Measurements from ENCODE around the gene ADGRB3. TPM values are rescaled to one million over a fixed set of nuclear protein-coding genes. Genes with fewer than 3 reads are reported as not detected.
"Not testable (repeated sequence)": the region's sequence is repeated elsewhere in the genome, so short reads cannot be mapped to it uniquely, and the experiment has no call there.

ADGRB3 gene
- total and polyA plus RNA-seq, 7 donors, result 0.10 to 0.39 (median 0.21) TPM; not detected in 1

GRCh38 chr6:68901044-68901443 lies 266.0 kb downstream of the ADGRB3 start:
- intact Hi-C loops (cut with DNase I), result no loop called here
- H3K9me3 ChIP-seq, result no peaks in the 10 kb centered on the region
- no peak for DNase-seq
- no peak for TF ChIP-seq CTCF (IDR thresholded peaks at IDR 0.05)
- WGBS, 3 donors, result 92 to 95% (median 92%) methylated on average over 1 of the region's 1 CpG
- no peak overlapping the region for H3K27ac ChIP-seq
- no peak for ATAC-seq
- no peaks in the 10 kb centered on the region for H3K27me3 ChIP-seq (ENCODE audit: insufficient read depth in 3 of 3, low read length in 2 of 3)
- H3K4me3 ChIP-seq, result no peak overlapping the region
- H3K36me3 ChIP-seq (ENCODE audit: insufficient read depth in 1 of 2, low read depth in 1 of 2), result no peaks in the 10 kb centered on the region
- no peaks in the 10 kb centered on the region for H3K4me1 ChIP-seq

GRCh38 chr6:68911334-68911733 lies 276.3 kb downstream of the ADGRB3 start:
- DNase-seq (no peak), ATAC-seq (no peak)
- Histone ChIP-seq H3K4me3 (no peak overlapping the region), H3K9me3 (no peaks in the 10 kb centered on the region), H3K27ac (no peak overlapping the region), H3K4me1 (no peaks in the 10 kb centered on the region), H3K27me3 (ENCODE audit: insufficient read depth in 3 of 3, low read length in 2 of 3) (no peaks in the 10 kb centered on the region), H3K36me3 (ENCODE audit: insufficient read depth in 1 of 2, low read depth in 1 of 2) (no peaks in the 10 kb centered on the region)
- TF ChIP-seq CTCF (IDR thresholded peaks at IDR 0.05), result no peak
- intact Hi-C loops (cut with DNase I), result no loop called here
- 79 to 88% (median 86%) methylated on average over 3 of the region's 3 CpGs for WGBS, 3 donors

GRCh38 chr6:68911811-68912210 lies 276.7 kb downstream of the ADGRB3 start:
- H3K4me1 ChIP-seq, result no peaks in the 10 kb centered on the region
- no peak overlapping the region for H3K27ac ChIP-seq
- DNase-seq (no peak), ATAC-seq (no peak)
- no peak overlapping the region for H3K4me3 ChIP-seq
- H3K27me3 ChIP-seq (ENCODE audit: insufficient read depth in 3 of 3, low read length in 2 of 3), result no peaks in the 10 kb centered on the region
- intact Hi-C loops (cut with DNase I), result no loop called here
- H3K36me3 ChIP-seq (ENCODE audit: insufficient read depth in 1 of 2, low read depth in 1 of 2), result no peaks in the 10 kb centered on the region
- no peak for TF ChIP-seq CTCF (IDR thresholded peaks at IDR 0.05)
- no peaks in the 10 kb centered on the region for H3K9me3 ChIP-seq

GRCh38 chr6:68912805-68913204 lies 277.7 kb downstream of the ADGRB3 start:
- H3K27ac ChIP-seq; H3K36me3 ChIP-seq (ENCODE audit: insufficient read depth in 1 of 2, low read depth in 1 of 2); intact Hi-C loops (cut with DNase I); DNase-seq; ATAC-seq; H3K9me3 ChIP-seq; H3K4me3 ChIP-seq; H3K27me3 ChIP-seq (ENCODE audit: insufficient read depth in 3 of 3, low read length in 2 of 3); H3K4me1 ChIP-seq: not testable (repeated sequence)
- 96 to 97% (median 96%) methylated on average over 9 of the region's 9 CpGs for WGBS, 3 donors

GRCh38 chr6:68915586-68915985 lies 280.5 kb downstream of the ADGRB3 start:
- no peaks in the 10 kb centered on the region for H3K9me3 ChIP-seq
- 31 to 41% (median 36%) methylated on average over 2 of the region's 2 CpGs for whole genome bisulfite sequencing, 3 donors
- no peaks in the 10 kb centered on the region for H3K27me3 ChIP-seq (ENCODE audit: insufficient read depth in 3 of 3, low read length in 2 of 3)
- no peak for TF ChIP-seq CTCF (IDR thresholded peaks at IDR 0.05)
- H3K27ac ChIP-seq, result no peak overlapping the region
- intact Hi-C loops (cut with DNase I), result no loop called here
- H3K36me3 ChIP-seq (ENCODE audit: insufficient read depth in 1 of 2, low read depth in 1 of 2), result no peaks in the 10 kb centered on the region
- ATAC-seq (no peak), DNase-seq (no peak)
- H3K4me1 ChIP-seq, result no peaks in the 10 kb centered on the region
- no peak overlapping the region for H3K4me3 ChIP-seq

Data from psoas muscle (tissue), 8 donors.